ENCODE measurements around the gene SERPINC1.
"Not testable (repeated sequence)": the region's sequence is repeated elsewhere in the genome, so short reads cannot be mapped to it uniquely, and the experiment has no call there.

SERPINC1 gene

DNA sequence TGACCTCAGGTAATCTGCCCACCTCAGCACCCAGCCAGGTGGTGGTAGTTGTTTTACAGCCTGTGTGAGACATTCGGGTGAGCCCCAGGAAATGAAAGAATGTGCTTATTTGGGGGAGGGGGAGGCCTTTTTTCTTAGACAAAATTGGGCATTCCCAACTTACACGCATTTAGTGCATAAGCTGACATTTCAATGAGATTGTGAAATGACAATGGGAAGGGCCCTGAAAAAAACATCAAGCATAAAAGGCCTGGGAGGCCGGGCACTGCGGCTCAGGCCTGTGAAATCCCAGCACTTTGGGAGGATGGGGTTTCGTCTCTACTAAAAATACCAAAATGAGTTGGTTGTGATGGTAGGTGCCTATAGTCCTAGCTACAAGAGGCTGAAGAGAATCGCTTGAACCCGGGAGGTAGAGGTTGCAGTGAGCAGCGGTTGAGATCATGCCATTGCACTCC is 54.3 kb downstream of the SERPINC1 start:
- DNase-seq = no peak

DNA sequence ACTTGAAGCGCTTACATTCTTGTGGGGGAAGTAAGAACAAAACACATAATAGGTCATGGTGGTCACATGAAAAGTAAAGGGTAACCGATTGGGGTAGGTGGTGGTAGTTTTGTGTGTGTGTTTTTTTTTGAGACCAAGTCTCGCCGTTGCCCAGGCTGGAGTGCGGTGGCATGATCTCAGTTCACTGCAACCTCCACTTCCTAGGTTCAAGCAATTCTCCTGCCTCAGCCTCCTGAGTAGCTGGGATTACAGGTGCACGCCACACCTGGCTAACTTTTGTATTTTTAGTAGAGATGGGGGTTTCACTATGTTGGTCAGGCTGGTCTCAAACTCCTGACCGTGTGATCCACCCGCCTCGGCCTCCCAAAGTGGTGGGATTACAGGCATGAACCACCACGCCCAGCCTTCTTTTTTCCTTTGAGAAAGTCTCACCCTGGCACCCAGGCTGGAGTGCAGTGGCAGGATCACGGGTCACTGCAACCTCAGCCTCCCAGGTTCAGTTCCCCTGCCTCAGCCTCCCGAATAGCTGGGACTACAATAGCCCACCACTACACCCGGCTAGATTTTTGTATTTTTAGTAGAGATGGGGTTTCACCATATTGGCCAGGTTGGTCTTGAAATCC is 54.9 kb downstream of the SERPINC1 start:
- DNase-seq = not testable (repeated sequence)

DNA sequence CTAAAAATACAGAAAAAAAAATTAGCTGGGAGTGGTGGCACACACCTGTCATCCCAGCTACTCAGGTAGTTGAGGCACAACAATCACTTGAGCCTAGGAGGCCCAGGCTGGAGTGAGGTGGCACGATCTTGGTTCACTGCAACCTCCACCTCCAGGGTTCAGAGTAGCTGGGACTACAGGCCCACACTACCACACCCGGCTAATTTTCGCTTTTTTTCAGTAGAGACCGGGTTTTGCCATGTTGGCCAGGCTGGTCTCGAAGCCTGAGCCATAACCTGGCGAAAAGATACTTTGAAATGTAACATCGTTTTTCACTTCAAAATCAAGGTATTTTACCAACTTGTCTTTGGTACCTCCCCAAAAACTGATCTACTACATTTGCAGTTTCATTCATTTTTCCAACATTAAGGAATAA is 55.4 kb downstream of the SERPINC1 start:
- DNase-seq = no peak

DNA sequence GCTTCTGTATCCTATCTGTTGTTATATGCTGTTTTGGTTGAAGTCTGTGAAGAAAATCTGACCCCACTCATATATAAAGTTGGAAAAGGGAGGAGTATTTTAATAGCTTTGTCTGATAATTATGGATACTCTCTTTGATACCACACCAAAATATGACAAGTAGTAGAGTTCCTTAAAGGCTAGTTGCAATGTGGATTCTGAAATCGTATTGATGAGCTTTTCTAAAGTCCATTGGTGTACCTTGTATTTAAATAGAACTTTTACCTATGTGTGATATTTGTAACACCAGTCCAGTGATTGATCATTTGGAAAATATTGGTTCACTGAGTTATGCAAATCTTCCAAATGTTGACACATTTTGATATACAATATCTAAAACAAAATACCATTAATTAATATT is 57.1 kb downstream of the SERPINC1 start:
- DNase-seq = no peak

DNA sequence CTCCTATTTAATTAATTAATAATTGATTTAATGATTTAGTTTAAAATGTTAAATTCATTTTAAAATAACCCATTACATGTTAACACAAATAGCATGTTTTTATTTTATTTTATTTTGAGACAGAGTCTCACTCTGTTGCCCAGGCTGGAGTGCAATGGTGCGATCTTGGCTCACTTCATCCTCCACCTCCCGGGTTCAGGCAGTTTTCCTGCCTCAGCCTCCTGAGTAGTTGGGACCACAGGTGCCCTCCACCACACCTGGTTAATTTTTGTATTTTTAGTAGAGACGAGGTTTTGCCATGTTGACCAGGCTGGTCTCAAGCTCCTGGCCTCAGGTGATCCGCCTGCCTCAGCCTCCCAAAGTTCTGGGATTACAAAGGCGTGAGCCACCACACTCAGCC is 57.6 kb downstream of the SERPINC1 start:
- DNase-seq = not testable (repeated sequence)

DNA sequence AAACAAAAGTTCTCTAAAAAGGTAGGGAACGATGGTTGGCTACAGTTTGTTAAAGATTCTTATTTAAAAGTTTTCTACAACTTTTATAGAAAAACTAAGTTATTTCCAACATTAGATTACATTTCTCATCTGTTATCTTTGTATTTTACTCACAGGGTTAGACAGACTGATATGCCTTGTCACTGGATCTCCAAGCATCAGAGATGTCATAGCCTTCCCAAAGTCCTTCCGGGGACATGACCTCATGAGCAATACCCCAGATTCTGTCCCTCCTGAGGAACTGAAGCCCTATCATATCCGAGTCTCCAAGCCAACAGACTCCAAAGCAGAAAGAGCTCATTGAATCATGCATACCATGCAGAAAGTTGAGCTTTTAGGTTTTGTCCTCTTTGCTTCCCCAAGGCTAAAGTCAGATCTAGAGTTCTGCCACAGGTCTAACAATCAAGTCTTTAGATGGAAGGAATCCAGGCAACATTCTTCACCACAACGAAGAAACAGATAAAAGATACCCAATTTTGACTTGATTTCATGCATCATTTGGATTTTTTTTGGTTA is 59.7 kb downstream of the SERPINC1 start:
- DNase-seq = no peak

DNA sequence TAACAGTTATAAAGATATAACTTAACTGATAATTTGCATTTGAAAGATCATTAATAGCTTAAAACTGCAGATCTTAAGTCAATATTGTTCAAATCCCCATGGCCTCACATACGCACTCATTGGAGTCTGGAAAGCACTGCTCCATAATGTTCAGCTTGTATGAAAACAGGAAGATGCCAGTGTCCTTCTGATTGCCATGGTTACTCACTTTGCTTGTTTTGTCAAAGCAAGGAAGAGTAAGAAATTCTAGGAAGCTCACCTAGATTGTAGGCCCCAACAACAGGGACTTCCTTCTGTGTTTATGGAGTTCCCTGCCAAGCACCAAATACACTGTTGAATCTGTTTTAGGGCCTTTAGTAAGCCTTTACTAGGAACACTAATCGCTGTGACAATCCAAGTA is 60.2 kb downstream of the SERPINC1 start:
- DNase-seq = no peak

DNA sequence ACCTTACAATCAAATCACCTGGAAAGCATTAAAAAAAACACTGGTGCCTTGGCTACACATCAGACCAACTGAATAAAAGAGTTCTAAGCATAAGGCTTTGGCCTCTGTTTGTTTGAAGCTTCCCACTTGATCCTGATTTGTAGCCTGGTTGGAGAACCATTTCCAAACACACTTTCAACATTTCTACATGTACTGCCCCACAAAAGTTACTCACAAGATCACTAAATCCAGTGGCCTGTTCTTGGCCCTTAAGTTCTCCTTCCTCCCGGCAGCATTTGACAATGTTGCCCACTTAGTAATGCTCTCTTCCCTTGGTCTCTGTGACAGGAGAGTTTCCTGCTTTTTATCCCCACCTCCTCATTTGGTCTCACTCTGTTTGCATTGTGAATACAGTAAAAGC is 61.1 kb downstream of the SERPINC1 start:
- no peak for DNase-seq

Data from CD4-positive, alpha-beta T cell treated with Interleukin-15 for 1 hour (primary cell).